ENCODE measurements around the gene TAF8. TPM values are rescaled to one million over a fixed set of nuclear protein-coding genes. Genes with fewer than 3 reads are reported as not detected.

TAF8 gene
- total RNA-seq, 3 donors from 2014 or later: 15.7 to 25.4 (median 21.1) TPM

DNA sequence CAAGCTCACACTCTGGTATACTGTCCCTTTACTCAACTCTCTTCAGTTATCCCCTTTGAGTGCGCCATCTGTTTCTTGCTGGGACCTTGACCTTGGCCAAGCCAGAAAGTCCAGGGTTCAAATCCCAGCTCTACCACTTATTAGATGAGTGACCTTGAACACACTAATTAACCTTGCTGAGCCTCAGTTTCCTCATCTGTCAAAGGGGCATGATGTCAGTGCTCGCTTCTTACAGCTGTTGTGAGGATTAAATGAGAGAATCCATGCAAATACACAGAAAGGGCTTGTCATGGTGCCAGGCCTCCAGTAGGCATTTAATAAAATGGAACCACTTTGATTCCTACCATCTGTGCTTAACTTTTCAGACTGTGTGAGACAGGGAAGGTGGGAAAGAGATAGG, 57.7 kb downstream of the TAF8 start:
- intact Hi-C loops (cut with DNase I; ENCODE audit: low total_unique reads): no loop called here
- DNase-seq (ENCODE audit: low spot score in 2 of 2): no peak
- Histone ChIP-seq H3K4me3 (no peak overlapping the region), H3K27me3 (no peaks in the 10 kb centered on the region), H3K27ac (no peak overlapping the region), H3K4me1 (no peaks in the 10 kb centered on the region), H3K36me3 (no peaks in the 10 kb centered on the region), H3K9me3 (no peaks in the 10 kb centered on the region)
- no peak for TF ChIP-seq POLR2AphosphoS5 (IDR thresholded peaks at IDR 0.05)
- TF ChIP-seq, protein P1, sequence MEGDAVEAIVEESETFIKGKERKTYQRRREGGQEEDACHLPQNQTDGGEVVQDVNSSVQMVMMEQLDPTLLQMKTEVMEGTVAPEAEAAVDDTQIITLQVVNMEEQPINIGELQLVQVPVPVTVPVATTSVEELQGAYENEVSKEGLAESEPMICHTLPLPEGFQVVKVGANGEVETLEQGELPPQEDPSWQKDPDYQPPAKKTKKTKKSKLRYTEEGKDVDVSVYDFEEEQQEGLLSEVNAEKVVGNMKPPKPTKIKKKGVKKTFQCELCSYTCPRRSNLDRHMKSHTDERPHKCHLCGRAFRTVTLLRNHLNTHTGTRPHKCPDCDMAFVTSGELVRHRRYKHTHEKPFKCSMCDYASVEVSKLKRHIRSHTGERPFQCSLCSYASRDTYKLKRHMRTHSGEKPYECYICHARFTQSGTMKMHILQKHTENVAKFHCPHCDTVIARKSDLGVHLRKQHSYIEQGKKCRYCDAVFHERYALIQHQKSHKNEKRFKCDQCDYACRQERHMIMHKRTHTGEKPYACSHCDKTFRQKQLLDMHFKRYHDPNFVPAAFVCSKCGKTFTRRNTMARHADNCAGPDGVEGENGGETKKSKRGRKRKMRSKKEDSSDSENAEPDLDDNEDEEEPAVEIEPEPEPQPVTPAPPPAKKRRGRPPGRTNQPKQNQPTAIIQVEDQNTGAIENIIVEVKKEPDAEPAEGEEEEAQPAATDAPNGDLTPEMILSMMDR (IDR thresholded peaks at IDR 0.05): no peak
- no peak for TF ChIP-seq POLR2A (IDR thresholded peaks at IDR 0.05)

- intact Hi-C loops (cut with DNase I; ENCODE audit: low total_unique reads): no loop called here
- H3K36me3 ChIP-seq: no peaks in the 10 kb centered on the region
- H3K4me1 ChIP-seq: peaks cover 0 to 5% of the 10 kb centered on the region in 2 donors
- TF ChIP-seq, protein P1 (IDR thresholded peaks at IDR 0.05): no peak
- TF ChIP-seq POLR2AphosphoS5 (IDR thresholded peaks at IDR 0.05) (no peak), POLR2A (IDR thresholded peaks at IDR 0.05) (no peak)
- H3K9me3 ChIP-seq: no peaks in the 10 kb centered on the region
- H3K27ac ChIP-seq: no peak overlapping the region
- no peak overlapping the region for H3K4me3 ChIP-seq
- no peaks in the 10 kb centered on the region for H3K27me3 ChIP-seq
- DNase-seq (ENCODE audit: low spot score in 2 of 2): no peak
Observed at GRCh38 chr6:42110683-42111082, 60.4 kb downstream of the TAF8 start.

- Histone ChIP-seq H3K9me3 (no peaks in the 10 kb centered on the region), H3K27me3 (no peaks in the 10 kb centered on the region), H3K4me3 (no peak overlapping the region), H3K36me3 (no peaks in the 10 kb centered on the region), H3K27ac (no peak overlapping the region), H3K4me1 (peaks cover 0 to 5% of the 10 kb centered on the region in 2 donors)
- DNase-seq (ENCODE audit: low spot score in 2 of 2): no peak
- intact Hi-C loops (cut with DNase I; ENCODE audit: low total_unique reads): no loop called here
- TF ChIP-seq POLR2A (IDR thresholded peaks at IDR 0.05) (no peak), POLR2AphosphoS5 (IDR thresholded peaks at IDR 0.05) (no peak)
- TF ChIP-seq, protein P1 (IDR thresholded peaks at IDR 0.05): no peak
Observed at GRCh38 chr6:42112351-42112750, 62.0 kb downstream of the TAF8 start.

DNA sequence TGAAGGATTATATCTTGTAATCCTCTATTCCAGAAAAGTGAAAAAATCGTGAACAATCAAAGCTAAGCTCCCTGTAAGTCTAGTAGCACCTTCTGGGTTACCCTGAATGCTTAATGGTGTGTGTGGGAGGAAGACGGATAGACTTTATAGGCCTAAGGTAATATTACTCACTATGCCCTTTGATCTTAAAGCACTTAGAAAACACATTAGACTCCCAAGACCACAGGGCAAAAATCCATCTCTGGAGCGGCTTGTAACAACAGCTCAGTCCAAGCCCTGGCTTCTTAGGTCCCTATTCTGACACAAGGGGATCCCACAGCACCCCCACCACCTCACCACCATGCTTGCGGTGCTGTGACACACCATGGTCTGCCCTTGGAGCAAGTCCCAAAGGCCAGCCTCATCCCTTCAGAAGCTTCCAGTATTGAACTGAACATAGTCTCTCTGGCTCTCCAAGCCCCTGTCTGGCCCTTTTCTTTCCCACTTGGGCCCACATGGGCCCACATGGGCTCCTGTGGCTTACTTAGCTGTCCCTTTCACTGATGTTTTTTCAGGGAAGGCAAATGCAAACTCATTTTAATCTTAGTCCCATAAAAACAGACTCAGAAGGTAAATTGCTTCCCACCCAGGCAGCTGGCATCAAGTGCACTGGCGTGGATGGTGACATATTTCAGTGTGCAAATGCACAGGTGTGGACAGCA, 63.8 kb downstream of the TAF8 start:
- TF ChIP-seq POLR2AphosphoS5 (IDR thresholded peaks at IDR 0.05) (no peak), POLR2A (IDR thresholded peaks at IDR 0.05) (no peak)
- TF ChIP-seq, protein P1 (IDR thresholded peaks at IDR 0.05): no peak
- Histone ChIP-seq H3K27ac (peak overlapping the region; percentile 44 to 49), H3K36me3 (no peaks in the 10 kb centered on the region), H3K9me3 (no peaks in the 10 kb centered on the region), H3K4me3 (no peak overlapping the region), H3K4me1 (peaks cover 0 to 5% of the 10 kb centered on the region in 2 donors), H3K27me3 (no peaks in the 10 kb centered on the region)
- intact Hi-C loops (cut with DNase I; ENCODE audit: low total_unique reads): no loop called here
- no peak for DNase-seq (ENCODE audit: low spot score in 2 of 2)

DNA sequence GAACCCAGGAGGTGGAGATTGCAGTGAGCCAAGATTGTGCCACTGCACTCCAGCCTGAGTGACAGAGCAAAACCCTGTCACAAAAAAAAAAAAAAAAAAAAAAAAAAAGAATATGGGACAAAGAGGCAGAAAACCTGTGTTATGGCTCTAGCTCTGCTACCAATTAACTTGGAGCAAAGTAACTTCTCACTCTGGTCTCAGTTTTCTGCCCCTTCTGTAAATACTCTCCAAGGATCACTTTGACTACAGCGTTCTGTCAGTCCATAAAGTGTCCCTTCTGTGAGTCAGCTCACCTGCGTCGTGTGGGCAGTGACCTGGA, 67.5 kb downstream of the TAF8 start:
- intact Hi-C loops (cut with DNase I; ENCODE audit: low total_unique reads): no loop called here
- Histone ChIP-seq H3K27ac (peak overlapping the region; percentile 81 to 94), H3K4me1 (peaks cover 0 to 5% of the 10 kb centered on the region in 2 donors), H3K4me3 (no peak overlapping the region), H3K9me3 (no peaks in the 10 kb centered on the region), H3K27me3 (no peaks in the 10 kb centered on the region), H3K36me3 (no peaks in the 10 kb centered on the region)
- TF ChIP-seq, protein P1 (IDR thresholded peaks at IDR 0.05): no peak
- TF ChIP-seq POLR2AphosphoS5 (IDR thresholded peaks at IDR 0.05): no peak
- TF ChIP-seq POLR2A (IDR thresholded peaks at IDR 0.05): no peak
- no peak for DNase-seq (ENCODE audit: low spot score in 2 of 2)
